Measurements from ENCODE around the gene GALR3. TPM values are rescaled to one million over a fixed set of nuclear protein-coding genes. Genes with fewer than 3 reads are reported as not detected.

GALR3 gene
- total RNA-seq, 1 donor from 2014 or later, result not detected

DNA sequence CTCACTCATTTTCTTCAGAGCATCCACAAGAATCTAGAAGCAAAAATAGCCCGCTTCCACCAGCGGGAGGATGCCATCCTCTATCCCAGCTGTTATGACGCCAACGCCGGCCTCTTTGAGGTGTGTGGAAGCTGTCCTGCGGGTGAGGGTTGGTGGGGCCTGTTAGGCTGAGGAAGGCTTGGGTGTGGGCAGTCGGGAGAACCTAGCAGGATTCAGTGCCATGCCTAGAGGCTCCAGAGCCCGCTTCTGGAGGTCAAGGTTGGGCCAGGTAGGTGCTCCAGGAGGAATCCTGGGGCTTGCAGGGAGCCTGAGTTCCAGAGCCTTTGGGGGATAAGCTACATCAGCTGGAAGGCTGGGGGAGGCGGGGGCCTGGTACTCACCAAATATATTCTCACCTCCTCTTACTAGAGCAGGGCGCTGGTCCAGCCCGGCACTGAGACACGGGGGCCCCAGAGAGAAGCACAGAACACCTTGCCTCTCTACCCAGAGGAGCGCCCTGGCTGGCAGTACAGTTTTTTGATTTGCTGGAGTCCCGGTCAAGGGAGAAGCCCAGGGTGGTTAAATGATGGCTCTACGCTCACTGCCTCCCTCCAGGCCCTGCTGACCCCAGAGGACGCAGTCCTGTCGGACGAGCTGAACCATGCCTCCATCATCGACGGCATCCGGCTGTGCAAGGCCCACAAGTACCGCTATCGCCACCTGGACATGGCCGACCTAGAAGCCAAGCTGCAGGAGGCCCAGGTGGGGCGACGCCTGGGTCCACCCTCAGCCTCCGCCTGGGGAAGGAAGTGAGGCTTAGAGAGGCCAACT, 10.1 kb upstream of the GALR3 start:
- H3K27me3 ChIP-seq (ENCODE audit: insufficient read depth, low read length), result no peaks in the 10 kb centered on the region
- Mint-ChIP-seq H3K36me3 (ENCODE audit: low read depth, unreplicated experiment) (peaks cover 10% of the 10 kb centered on the region), H3K27ac (ENCODE audit: unreplicated experiment) (no peak overlapping the region), H3K4me1 (ENCODE audit: low read depth, unreplicated experiment) (peaks cover 2% of the 10 kb centered on the region), H3K27me3 (ENCODE audit: low read depth, unreplicated experiment) (peaks cover 2% of the 10 kb centered on the region), H3K9me3 (ENCODE audit: unreplicated experiment) (no peaks in the 10 kb centered on the region), H3K4me3 (ENCODE audit: unreplicated experiment) (no peak overlapping the region)
- no peak overlapping the region for H2AFZ ChIP-seq (ENCODE audit: low read depth, low read length)
- no peak overlapping the region for H3K4me3 ChIP-seq (ENCODE audit: insufficient read depth, low read depth, low read length)
- no peaks in the 10 kb centered on the region for H3K9me3 ChIP-seq (ENCODE audit: insufficient read depth, low read depth, low read length)
- TF ChIP-seq EZH2 (IDR thresholded peaks at IDR 0.05; ENCODE audit: insufficient read depth, low read length) (no peak), CTCF (IDR thresholded peaks at IDR 0.05; ENCODE audit: insufficient read depth, low read depth, low read length) (no peak)
- H4K20me1 ChIP-seq (ENCODE audit: insufficient read depth, low read length), result peaks cover 13% of the 10 kb centered on the region
- DNase-seq (ENCODE audit: low read depth), result no peak
- H3K4me2 ChIP-seq (ENCODE audit: low read length), result no peak overlapping the region
- H3K9ac ChIP-seq (ENCODE audit: low read length), result no peak overlapping the region
- H3K79me2 ChIP-seq (ENCODE audit: insufficient read depth, low read length), result peaks cover 14% of the 10 kb centered on the region
- no peak for FAIRE-seq
- peaks cover 2% of the 10 kb centered on the region for H3K36me3 ChIP-seq (ENCODE audit: insufficient read depth, low read length)
- peaks cover 13% of the 10 kb centered on the region for H3K4me1 ChIP-seq (ENCODE audit: insufficient read depth, low read length)
- no peak overlapping the region for H3K27ac ChIP-seq (ENCODE audit: low read depth, low read length)

DNA sequence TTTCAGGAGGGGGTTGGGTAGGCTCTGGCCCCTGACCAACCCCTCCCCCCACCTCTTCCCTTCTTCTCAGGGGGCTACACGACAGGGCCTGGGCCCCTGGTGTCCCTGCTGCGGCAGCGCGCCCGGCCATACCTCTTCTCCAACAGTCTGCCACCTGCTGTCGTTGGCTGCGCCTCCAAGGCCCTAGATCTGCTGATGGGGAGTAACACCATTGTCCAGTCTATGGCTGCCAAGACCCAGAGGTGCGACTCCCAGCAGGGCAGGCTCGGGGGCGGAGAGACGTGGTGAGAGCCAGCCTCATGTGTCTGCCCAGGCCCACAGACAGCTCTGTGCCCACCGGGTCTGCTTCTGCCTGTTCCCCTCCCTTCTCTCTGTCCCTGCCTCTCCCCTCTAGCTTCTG, 7.6 kb upstream of the GALR3 start:
- no peak overlapping the region for H3K4me3 Mint-ChIP-seq (ENCODE audit: unreplicated experiment)
- no peak overlapping the region for H2AFZ ChIP-seq (ENCODE audit: low read depth, low read length)
- H3K27ac Mint-ChIP-seq (ENCODE audit: unreplicated experiment), result no peak overlapping the region
- no peaks in the 10 kb centered on the region for H3K9me3 Mint-ChIP-seq (ENCODE audit: unreplicated experiment)
- H3K27me3 Mint-ChIP-seq (ENCODE audit: low read depth, unreplicated experiment), result peaks cover 11% of the 10 kb centered on the region
- no peak overlapping the region for H3K4me3 ChIP-seq (ENCODE audit: insufficient read depth, low read depth, low read length)
- peaks cover 7% of the 10 kb centered on the region for H3K27me3 ChIP-seq (ENCODE audit: insufficient read depth, low read length)
- H3K4me1 ChIP-seq (ENCODE audit: insufficient read depth, low read length), result peaks cover 18% of the 10 kb centered on the region
- peaks cover 2% of the 10 kb centered on the region for H3K36me3 ChIP-seq (ENCODE audit: insufficient read depth, low read length)
- FAIRE-seq (no peak), DNase-seq (ENCODE audit: low read depth) (no peak)
- H3K36me3 Mint-ChIP-seq (ENCODE audit: low read depth, unreplicated experiment), result peaks cover 9% of the 10 kb centered on the region
- peaks cover 2% of the 10 kb centered on the region for H3K4me1 Mint-ChIP-seq (ENCODE audit: low read depth, unreplicated experiment)
- H3K9ac ChIP-seq (ENCODE audit: low read length), result no peak overlapping the region
- no peaks in the 10 kb centered on the region for H4K20me1 ChIP-seq (ENCODE audit: insufficient read depth, low read length)
- H3K27ac ChIP-seq (ENCODE audit: low read depth, low read length), result no peak overlapping the region
- H3K9me3 ChIP-seq (ENCODE audit: insufficient read depth, low read depth, low read length), result no peaks in the 10 kb centered on the region
- no peak overlapping the region for H3K4me2 ChIP-seq (ENCODE audit: low read length)
- no peaks in the 10 kb centered on the region for H3K79me2 ChIP-seq (ENCODE audit: insufficient read depth, low read length)
- TF ChIP-seq CTCF (IDR thresholded peaks at IDR 0.05; ENCODE audit: insufficient read depth, low read depth, low read length), result no peak
- no peak for TF ChIP-seq EZH2 (IDR thresholded peaks at IDR 0.05; ENCODE audit: insufficient read depth, low read length)

Measured in astrocyte (in vitro differentiated cells and primary cell).